ENCODE measurements around the gene FTL. TPM values are rescaled to one million over a fixed set of nuclear protein-coding genes. Genes with fewer than 3 reads are reported as not detected.
A peak's percentile ranks its signal among the peaks of the same experiment; 100 is the strongest.

Gene FTL
- total and polyA plus RNA-seq, 2 donors (not counting 3 experiments of a cell fraction or from before 2014, with no cell fraction given), result 1,937 to 2,748 TPM

GRCh38 chr19:48988286-48988685 is 23.2 kb downstream of the FTL start:
- Histone ChIP-seq H3K9me1 (replicated peaks; ENCODE audit: control insufficient read depth, extremely low read depth, insufficient read depth, low read length) (no peaks in the 10 kb centered on the region), H3K27me3 (ENCODE audit: control insufficient read depth in 2 of 2, insufficient read depth in 2 of 2, low read length in 2 of 2) (no peaks in the 10 kb centered on the region), H3K4me2 (ENCODE audit: insufficient read depth, low read length) (no peak overlapping the region), H4K20me1 (replicated peaks; ENCODE audit: control insufficient read depth, extremely low read depth, insufficient read depth, low read length) (no peaks in the 10 kb centered on the region), H3K79me2 (ENCODE audit: control insufficient read depth, insufficient read depth, low read length) (peaks cover 24% of the 10 kb centered on the region), H3K4me3 (replicated peaks in 1 of 3; ENCODE audit: insufficient read depth in 1 of 3, low read depth in 1 of 3, low read length in 3 of 3) (no peak overlapping the region), H3K9me3 (replicated peaks; ENCODE audit: control insufficient read depth, insufficient read depth, low read length) (no peaks in the 10 kb centered on the region), H3K27ac (ENCODE audit: insufficient read depth, low read depth, low read length) (no peak overlapping the region), H3K9ac (replicated peaks; ENCODE audit: extremely low read depth, insufficient read depth, low read length) (no peak overlapping the region), H3K4me1 (ENCODE audit: control insufficient read depth, extremely low read depth, insufficient read depth, low read length) (peaks cover 7% of the 10 kb centered on the region), H2AFZ (ENCODE audit: low read depth, low read length) (no peak overlapping the region), H3K36me3 (ENCODE audit: control insufficient read depth in 2 of 2, extremely low read depth in 1 of 2, insufficient read depth in 2 of 2, low read length in 2 of 2) (peaks cover 0 to 9% of the 10 kb centered on the region in 2 experiments)
- dilution Hi-C loops (cut with MboI; ENCODE audit: extremely low pct_ligation_motif_present, low sequenced_read_pairs) (no loop called here), intact Hi-C loops (cut with micrococcal nuclease) (no loop called here)
- ChIA-PET CTCF (no interaction called here), POLR2A (no interaction called here)
- TF ChIP-seq, protein P1, sequence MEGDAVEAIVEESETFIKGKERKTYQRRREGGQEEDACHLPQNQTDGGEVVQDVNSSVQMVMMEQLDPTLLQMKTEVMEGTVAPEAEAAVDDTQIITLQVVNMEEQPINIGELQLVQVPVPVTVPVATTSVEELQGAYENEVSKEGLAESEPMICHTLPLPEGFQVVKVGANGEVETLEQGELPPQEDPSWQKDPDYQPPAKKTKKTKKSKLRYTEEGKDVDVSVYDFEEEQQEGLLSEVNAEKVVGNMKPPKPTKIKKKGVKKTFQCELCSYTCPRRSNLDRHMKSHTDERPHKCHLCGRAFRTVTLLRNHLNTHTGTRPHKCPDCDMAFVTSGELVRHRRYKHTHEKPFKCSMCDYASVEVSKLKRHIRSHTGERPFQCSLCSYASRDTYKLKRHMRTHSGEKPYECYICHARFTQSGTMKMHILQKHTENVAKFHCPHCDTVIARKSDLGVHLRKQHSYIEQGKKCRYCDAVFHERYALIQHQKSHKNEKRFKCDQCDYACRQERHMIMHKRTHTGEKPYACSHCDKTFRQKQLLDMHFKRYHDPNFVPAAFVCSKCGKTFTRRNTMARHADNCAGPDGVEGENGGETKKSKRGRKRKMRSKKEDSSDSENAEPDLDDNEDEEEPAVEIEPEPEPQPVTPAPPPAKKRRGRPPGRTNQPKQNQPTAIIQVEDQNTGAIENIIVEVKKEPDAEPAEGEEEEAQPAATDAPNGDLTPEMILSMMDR (IDR thresholded peaks at IDR 0.05; ENCODE audit: extremely low read depth in 1 of 2, insufficient read depth in 1 of 2, low read depth in 1 of 2, low read length in 2 of 2), result no peak
- TF ChIP-seq, protein P2, sequence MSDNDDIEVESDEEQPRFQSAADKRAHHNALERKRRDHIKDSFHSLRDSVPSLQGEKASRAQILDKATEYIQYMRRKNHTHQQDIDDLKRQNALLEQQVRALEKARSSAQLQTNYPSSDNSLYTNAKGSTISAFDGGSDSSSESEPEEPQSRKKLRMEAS (IDR thresholded peaks at IDR 0.05; ENCODE audit: insufficient read depth, insufficient read length), result no peak
- TF ChIP-seq JUN (IDR thresholded peaks at IDR 0.05; ENCODE audit: borderline replicate concordance, insufficient read depth, insufficient read length, low read depth) (no peak), FOS (IDR thresholded peaks at IDR 0.05; ENCODE audit: borderline replicate concordance, insufficient read depth, low read length) (no peak), POLR2AphosphoS5 (IDR thresholded peaks at IDR 0.05; ENCODE audit: insufficient read depth, low read depth, low read length) (no peak), POLR2A (IDR thresholded peaks at IDR 0.05; ENCODE audit: low read depth, low read length) (no peak), MYC (IDR thresholded peaks at IDR 0.05; ENCODE audit: low read depth, low read length) (no peak), GATA2 (IDR thresholded peaks at IDR 0.05; ENCODE audit: insufficient read depth, insufficient read length, low read depth, low read length) (no peak), EZH2 (IDR thresholded peaks at IDR 0.05; ENCODE audit: borderline replicate concordance, low read depth, low read length, severe bottlenecking) (no peak)
- no peak for DNase-seq (ENCODE audit: low read depth, low spot score)
- TSS peak; percentile 10 for BruUV-seq (replicated peaks)
- no peak for FAIRE-seq
